GM19455 (cell line): ENCODE data around the gene MEF2C.
"Not testable (repeated sequence)": the region's sequence is repeated elsewhere in the genome, so short reads cannot be mapped to it uniquely, and the experiment has no call there.

ENCODE experiments used
- ATAC-seq: cut with Tn5 transposase; IDR thresholded peaks from one replicate; pipeline ENCODE4 v1.9.1; 2021; ENCODE audit not compliant: unreplicated experiment

Gene MEF2C

GRCh38 chr5:88883059-88883835 lies at the start of gene MEF2C:
Gene MEF2C (minus strand): TSS chr5:88883184. CDS start chr5:88823788, 59,396 bp downstream.
- ATAC-seq: peak; percentile 31

- no peak for ATAC-seq
These were observed 49.6 kb upstream of the MEF2C start for GRCh38 chr5:88932541-88932940.

GRCh38 chr5:88930335-88930734 lies 47.4 kb upstream of the MEF2C start:
- ATAC-seq: no peak

GRCh38 chr5:88929385-88929784 lies 46.4 kb upstream of the MEF2C start:
- no peak for ATAC-seq

- ATAC-seq: no peak
These were observed 43.8 kb upstream of the MEF2C start for GRCh38 chr5:88926774-88927173.

- no peak for ATAC-seq
These were observed 42.9 kb upstream of the MEF2C start for GRCh38 chr5:88925692-88926490.

GRCh38 chr5:88924330-88924657 lies 41.3 kb upstream of the MEF2C start:
- no peak for ATAC-seq

GRCh38 chr5:88923623-88924329 lies 40.8 kb upstream of the MEF2C start:
- no peak for ATAC-seq

- ATAC-seq: not testable (repeated sequence)
These were observed 29.8 kb upstream of the MEF2C start for GRCh38 chr5:88912743-88913142.

GRCh38 chr5:88911059-88911572 lies 28.1 kb upstream of the MEF2C start:
- not testable (repeated sequence) for ATAC-seq

- ATAC-seq: not testable (repeated sequence)
These were observed 21.5 kb upstream of the MEF2C start for GRCh38 chr5:88904478-88904877.

GRCh38 chr5:88903966-88904365 lies 21.0 kb upstream of the MEF2C start:
- not testable (repeated sequence) for ATAC-seq

GRCh38 chr5:88901077-88901476 lies 18.1 kb upstream of the MEF2C start:
- ATAC-seq: not testable (repeated sequence)

GRCh38 chr5:88899096-88899737 lies 16.2 kb upstream of the MEF2C start:
- no peak for ATAC-seq

- ATAC-seq: no peak
These were observed 14.8 kb upstream of the MEF2C start for GRCh38 chr5:88897748-88898147.

GRCh38 chr5:88895681-88896501 lies 12.9 kb upstream of the MEF2C start:
- ATAC-seq: no peak

GRCh38 chr5:88892669-88893068 lies 9.7 kb upstream of the MEF2C start:
- ATAC-seq: no peak

GRCh38 chr5:88890070-88890781 lies 7.2 kb upstream of the MEF2C start:
- ATAC-seq: no peak
